ENCODE measurements around the gene HLA-E. TPM values are rescaled to one million over a fixed set of nuclear protein-coding genes. Genes with fewer than 3 reads are reported as not detected.

The HLA-E gene
- total RNA-seq, 4 donors from 2014 or later = 207 to 628 (median 416) TPM

GRCh38 chr6:30500421-30501355 lies 11.4 kb downstream of the HLA-E start:
- peak in 1 of 2 donors; percentile 35 for TF ChIP-seq POLR2A (IDR thresholded peaks at IDR 0.05)
- no peak for TF ChIP-seq CTCF (IDR thresholded peaks at IDR 0.05)
- no peaks in the 10 kb centered on the region for H3K9me3 ChIP-seq
- DNase-seq = no peak
- no peaks in the 10 kb centered on the region for H3K36me3 ChIP-seq
- no peak overlapping the region for H3K4me3 ChIP-seq
- intact Hi-C loops (cut with DNase I; ENCODE audit: low total_unique reads) = no loop called here
- no peaks in the 10 kb centered on the region for H3K4me1 ChIP-seq
- H3K27me3 ChIP-seq = no peaks in the 10 kb centered on the region
- H3K27ac ChIP-seq = peak overlapping the region; percentile 46 to 56

GRCh38 chr6:30507849-30508827 lies 18.8 kb downstream of the HLA-E start:
- no peak overlapping the region for H3K27ac ChIP-seq
- H3K36me3 ChIP-seq = no peaks in the 10 kb centered on the region
- no peak overlapping the region for H3K4me3 ChIP-seq
- H3K27me3 ChIP-seq = no peaks in the 10 kb centered on the region
- TF ChIP-seq POLR2A (IDR thresholded peaks at IDR 0.05) = no peak
- TF ChIP-seq CTCF (IDR thresholded peaks at IDR 0.05) = no peak
- no peak for DNase-seq
- no peaks in the 10 kb centered on the region for H3K4me1 ChIP-seq
- no peaks in the 10 kb centered on the region for H3K9me3 ChIP-seq
- intact Hi-C loops (cut with DNase I; ENCODE audit: low total_unique reads) = no loop called here

- Histone ChIP-seq H3K27ac (no peak overlapping the region), H3K27me3 (no peaks in the 10 kb centered on the region), H3K4me3 (no peak overlapping the region), H3K9me3 (no peaks in the 10 kb centered on the region), H3K4me1 (no peaks in the 10 kb centered on the region), H3K36me3 (no peaks in the 10 kb centered on the region)
- intact Hi-C loops (cut with DNase I; ENCODE audit: low total_unique reads) = no loop called here
- DNase-seq = no peak
- TF ChIP-seq POLR2A (IDR thresholded peaks at IDR 0.05) = no peak
- no peak for TF ChIP-seq CTCF (IDR thresholded peaks at IDR 0.05)
Observed at GRCh38 chr6:30508890-30509736, 19.8 kb downstream of the HLA-E start.

- intact Hi-C loops (cut with DNase I; ENCODE audit: low total_unique reads) = no loop called here
- DNase-seq = no peak
- Histone ChIP-seq H3K4me1 (no peaks in the 10 kb centered on the region), H3K27me3 (no peaks in the 10 kb centered on the region), H3K9me3 (no peaks in the 10 kb centered on the region), H3K36me3 (no peaks in the 10 kb centered on the region), H3K27ac (peak overlapping the region in 1 of 2 donors; percentile 8), H3K4me3 (no peak overlapping the region)
- TF ChIP-seq POLR2A (IDR thresholded peaks at IDR 0.05) = no peak
- no peak for TF ChIP-seq CTCF (IDR thresholded peaks at IDR 0.05)
Observed at GRCh38 chr6:30510419-30511168, 21.3 kb downstream of the HLA-E start.

All from uterus (tissue), 4 donors.